K562 (cell line): ENCODE measurements around the gene HOXB1. TPM values are rescaled to one million over a fixed set of nuclear protein-coding genes. Genes with fewer than 3 reads are reported as not detected.
A peak's percentile ranks its signal among the peaks of the same experiment; 100 is the strongest.

Experiments used
- FOXM1 ChIP-seq, 2 experiments: fragments of 450-650 bp in 1 of 2; sonication (generic) in 1 of 2; formaldehyde crosslinking in 1 of 2; IDR thresholded peaks; 2 replicates each; pipeline versions ENCODE4 v1.6.1 to v1.9.0; 2017 to 2022; ENCODE audit warnings: low read depth in 2 of 2, mild to moderate bottlenecking in 2 of 2, missing genetic modification reagents in 1 of 2, moderate library complexity in 1 of 2
- GTF2F1 ChIP-seq: IDR thresholded peaks from 2 replicates; pipeline ENCODE4 v1.6.1; 2011; ENCODE audit warnings: low read depth, low read length, improper control_type of control experiment
- HDAC1 ChIP-seq, 2 experiments: fragments of 450-650 bp; IDR thresholded peaks; 2 replicates each; pipeline ENCODE4 v1.6.1; 2016 to 2017; ENCODE audit warnings: inconsistent platforms in 1 of 2, mild to moderate bottlenecking in 1 of 2, moderate library complexity in 1 of 2
- MBD2 ChIP-seq: sonication (generic); IDR thresholded peaks from 2 replicates; pipeline ENCODE4 v1.6.1; 2016; ENCODE audit warnings: low read depth, borderline replicate concordance
- NR2C1 ChIP-seq, 2 experiments: fragments of 450-650 bp; IDR thresholded peaks; 2 replicates each; pipeline ENCODE4 v1.6.1; 2017; ENCODE audit warnings: mild to moderate bottlenecking in 2 of 2, antibody characterized with exemption in 1 of 2, inconsistent platforms in 1 of 2, missing compliant biosample characterization in 1 of 2, missing genetic modification characterization in 1 of 2
- PURB ChIP-seq: sonication (generic); formaldehyde crosslinking; IDR thresholded peaks from 2 replicates; pipeline ENCODE4 v1.9.0; 2021; ENCODE audit warnings: low read depth, mild to moderate bottlenecking, missing genetic modification reagents
- SIN3A ChIP-seq, 2 experiments: fragments of 150-350 bp in 1 of 2; IDR thresholded peaks; 2 replicates each; pipeline ENCODE4 v1.6.1; 2011 to 2016; ENCODE audit warnings: borderline replicate concordance in 2 of 2, low read depth in 2 of 2, low read length in 2 of 2, mild to moderate bottlenecking in 2 of 2, moderate library complexity in 2 of 2; ENCODE audit not compliant: control insufficient read depth in 1 of 2
- ZFP30 ChIP-seq: fragments of 250-450 bp; sonication (Bioruptor Pico); IDR thresholded peaks from 2 replicates; pipeline ENCODE4 v1.8.0; 2022; ENCODE audit warnings: moderate library complexity, mild to moderate bottlenecking, inconsistent platforms, borderline replicate concordance
- ZNF75A ChIP-seq: fragments of 450-650 bp; formaldehyde crosslinking; IDR thresholded peaks from 2 replicates; pipeline ENCODE4 v1.4.0; 2020; ENCODE audit warnings: mild to moderate bottlenecking
- polyA plus RNA-seq, 8 experiments: library from polyadenylated mRNA; depleted of rRNA in 4 of 8; stranded (reverse) in 5 of 8; unstranded in 3 of 8; fragments of >200 nt; fragmentation: Nextera tagmentation in 2 of 8; fragmentation: Illumina TruSeq in 1 of 8; extraction: Ambion mirVana in 2 of 8; extraction: Trizol in 1 of 8; gene quantifications; 2 replicates each; pipeline versions ENCODE4 v1.2.1 to v1.2.3, GENCODE V29; 2011 to 2014; ENCODE audit warnings: inconsistent platforms in 1 of 8, missing spikeins in 1 of 8
- total RNA-seq, 7 experiments: library from RNA; depleted of rRNA in 6 of 7; stranded (reverse); fragments of >200 nt in 6 of 7; fragmentation: Illumina TruSeq in 2 of 7; extraction: Trizol in 2 of 7; gene quantifications; 2 replicates each; pipeline versions ENCODE4 v1.2.1 to v1.2.3, GENCODE V29; 2011 to 2021; ENCODE audit warnings: low replicate concordance in 1 of 7
- TF ChIP-seq, protein P1 (sequence below), 3 experiments: IDR thresholded peaks in 2 of 3; conservative IDR thresholded peaks in 1 of 3; 2 replicates each; pipeline ENCODE4 v1.5.1; 2011 to 2012; ENCODE audit warnings: low read length in 3 of 3, mild to moderate bottlenecking in 3 of 3, control low read depth in 2 of 3, improper control_type of control experiment in 1 of 3, inconsistent platforms in 1 of 3, low read depth in 1 of 3, mixed read lengths in 1 of 3, moderate library complexity in 1 of 3; ENCODE audit not compliant: insufficient read depth in 2 of 3
- TF ChIP-seq, protein P2 (sequence below): fragments of 200-800 bp; sonication (Bioruptor generic); IDR thresholded peaks from 2 replicates; pipeline ENCODE4 v1.6.1; 2017; ENCODE audit warnings: missing genetic modification characterization, missing compliant biosample characterization
- TF ChIP-seq, protein P3 (sequence below): fragments of 150-350 bp; IDR thresholded peaks from 2 replicates; pipeline ENCODE4 v1.6.1; 2014; ENCODE audit warnings: low read depth, mild to moderate bottlenecking, low read length, borderline replicate concordance

Gene HOXB1
- total and polyA plus RNA-seq, 9 of the 15 experiments (the other 6 are each of a cell fraction or from before 2014, with no cell fraction given): 0.04 TPM; not detected in 8

DNA sequence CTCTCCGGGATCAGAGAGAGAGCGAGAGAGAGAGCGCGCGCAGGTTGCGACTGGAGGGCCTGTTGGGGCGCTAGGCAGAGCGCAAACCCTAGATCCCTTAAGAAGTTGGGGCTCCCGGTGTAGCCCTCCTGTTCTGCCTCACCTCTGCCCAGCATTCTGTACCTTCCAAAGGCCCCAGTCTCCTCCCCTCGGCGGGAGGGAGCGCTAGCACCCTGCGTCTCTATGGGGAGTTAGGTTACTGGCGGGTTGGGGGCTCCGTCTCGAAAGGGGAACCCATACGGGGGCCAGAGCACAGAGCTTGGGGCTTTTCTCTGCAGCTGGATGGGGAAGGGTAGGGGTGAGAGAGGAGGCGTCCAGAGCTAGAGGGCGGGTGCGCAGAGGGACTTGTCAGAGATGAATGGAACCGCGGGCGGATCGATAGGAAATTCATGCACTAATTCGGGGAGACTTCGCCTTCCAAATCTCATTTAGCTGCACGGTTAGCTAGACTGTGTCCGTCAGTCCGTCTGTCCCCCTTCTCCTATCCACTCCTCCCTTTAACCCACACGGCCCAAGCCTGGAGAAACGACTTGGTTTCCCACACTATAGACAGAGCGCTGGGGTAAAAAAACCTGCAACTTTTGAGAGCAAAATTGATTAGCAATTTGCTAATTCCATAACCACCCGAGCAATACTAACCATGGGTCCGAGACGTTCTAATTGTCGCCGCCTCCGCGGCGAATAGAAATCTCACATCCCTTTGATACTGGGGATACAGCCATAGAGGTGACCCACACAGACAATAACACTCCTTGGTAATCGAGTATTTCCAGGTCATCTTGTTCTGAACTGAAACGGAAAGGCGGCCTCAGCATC, 48.0 kb upstream of the HOXB1 start (continued):
- TF ChIP-seq, protein P1, sequence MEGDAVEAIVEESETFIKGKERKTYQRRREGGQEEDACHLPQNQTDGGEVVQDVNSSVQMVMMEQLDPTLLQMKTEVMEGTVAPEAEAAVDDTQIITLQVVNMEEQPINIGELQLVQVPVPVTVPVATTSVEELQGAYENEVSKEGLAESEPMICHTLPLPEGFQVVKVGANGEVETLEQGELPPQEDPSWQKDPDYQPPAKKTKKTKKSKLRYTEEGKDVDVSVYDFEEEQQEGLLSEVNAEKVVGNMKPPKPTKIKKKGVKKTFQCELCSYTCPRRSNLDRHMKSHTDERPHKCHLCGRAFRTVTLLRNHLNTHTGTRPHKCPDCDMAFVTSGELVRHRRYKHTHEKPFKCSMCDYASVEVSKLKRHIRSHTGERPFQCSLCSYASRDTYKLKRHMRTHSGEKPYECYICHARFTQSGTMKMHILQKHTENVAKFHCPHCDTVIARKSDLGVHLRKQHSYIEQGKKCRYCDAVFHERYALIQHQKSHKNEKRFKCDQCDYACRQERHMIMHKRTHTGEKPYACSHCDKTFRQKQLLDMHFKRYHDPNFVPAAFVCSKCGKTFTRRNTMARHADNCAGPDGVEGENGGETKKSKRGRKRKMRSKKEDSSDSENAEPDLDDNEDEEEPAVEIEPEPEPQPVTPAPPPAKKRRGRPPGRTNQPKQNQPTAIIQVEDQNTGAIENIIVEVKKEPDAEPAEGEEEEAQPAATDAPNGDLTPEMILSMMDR (IDR thresholded peaks at IDR 0.05 in 2 of 3, conservative IDR thresholded peaks at IDR 0.05 in 1 of 3; ENCODE audit: insufficient read depth in 2 of 3, low read depth in 1 of 3, low read length in 3 of 3): no peak
- TF ChIP-seq HDAC1 (IDR thresholded peaks at IDR 0.05) (0 out of 4 replicates have a peak, but pooled peaks of 1 of the 2 experiments have one; percentile 15), NR2C1 (IDR thresholded peaks at IDR 0.05) (peak; percentile 70; the same call in 1 of the 2 replicates), NR2C1 (tag; IDR thresholded peaks at IDR 0.05) (peak; percentile 73), PURB (CRISPR knock-in tag) (peak; percentile 57; the same call in 1 of the 2 replicates), FOXM1 (IDR thresholded peaks at IDR 0.05; ENCODE audit: low read depth) (no peak), FOXM1 (CRISPR knock-in tag; IDR thresholded peaks at IDR 0.05; ENCODE audit: low read depth) (no peak), ZNF75A (CRISPR knock-in tag) (no peak), ZFP30 (CRISPR knock-in tag) (no peak), MBD2 (no peak), GTF2F1 (no peak), SIN3A (IDR thresholded peaks at IDR 0.05; ENCODE audit: borderline replicate concordance in 2 of 2, control insufficient read depth in 1 of 2, low read depth in 2 of 2, low read length in 2 of 2) (0 out of 4 replicates have a peak, but pooled peaks of 1 of the 2 experiments have one; percentile 24)
- TF ChIP-seq, protein P2, sequence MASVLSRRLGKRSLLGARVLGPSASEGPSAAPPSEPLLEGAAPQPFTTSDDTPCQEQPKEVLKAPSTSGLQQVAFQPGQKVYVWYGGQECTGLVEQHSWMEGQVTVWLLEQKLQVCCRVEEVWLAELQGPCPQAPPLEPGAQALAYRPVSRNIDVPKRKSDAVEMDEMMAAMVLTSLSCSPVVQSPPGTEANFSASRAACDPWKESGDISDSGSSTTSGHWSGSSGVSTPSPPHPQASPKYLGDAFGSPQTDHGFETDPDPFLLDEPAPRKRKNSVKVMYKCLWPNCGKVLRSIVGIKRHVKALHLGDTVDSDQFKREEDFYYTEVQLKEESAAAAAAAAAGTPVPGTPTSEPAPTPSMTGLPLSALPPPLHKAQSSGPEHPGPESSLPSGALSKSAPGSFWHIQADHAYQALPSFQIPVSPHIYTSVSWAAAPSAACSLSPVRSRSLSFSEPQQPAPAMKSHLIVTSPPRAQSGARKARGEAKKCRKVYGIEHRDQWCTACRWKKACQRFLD (CRISPR knock-in tag): no peak; the same call in 1 of the 2 replicates
- TF ChIP-seq, protein P3, sequence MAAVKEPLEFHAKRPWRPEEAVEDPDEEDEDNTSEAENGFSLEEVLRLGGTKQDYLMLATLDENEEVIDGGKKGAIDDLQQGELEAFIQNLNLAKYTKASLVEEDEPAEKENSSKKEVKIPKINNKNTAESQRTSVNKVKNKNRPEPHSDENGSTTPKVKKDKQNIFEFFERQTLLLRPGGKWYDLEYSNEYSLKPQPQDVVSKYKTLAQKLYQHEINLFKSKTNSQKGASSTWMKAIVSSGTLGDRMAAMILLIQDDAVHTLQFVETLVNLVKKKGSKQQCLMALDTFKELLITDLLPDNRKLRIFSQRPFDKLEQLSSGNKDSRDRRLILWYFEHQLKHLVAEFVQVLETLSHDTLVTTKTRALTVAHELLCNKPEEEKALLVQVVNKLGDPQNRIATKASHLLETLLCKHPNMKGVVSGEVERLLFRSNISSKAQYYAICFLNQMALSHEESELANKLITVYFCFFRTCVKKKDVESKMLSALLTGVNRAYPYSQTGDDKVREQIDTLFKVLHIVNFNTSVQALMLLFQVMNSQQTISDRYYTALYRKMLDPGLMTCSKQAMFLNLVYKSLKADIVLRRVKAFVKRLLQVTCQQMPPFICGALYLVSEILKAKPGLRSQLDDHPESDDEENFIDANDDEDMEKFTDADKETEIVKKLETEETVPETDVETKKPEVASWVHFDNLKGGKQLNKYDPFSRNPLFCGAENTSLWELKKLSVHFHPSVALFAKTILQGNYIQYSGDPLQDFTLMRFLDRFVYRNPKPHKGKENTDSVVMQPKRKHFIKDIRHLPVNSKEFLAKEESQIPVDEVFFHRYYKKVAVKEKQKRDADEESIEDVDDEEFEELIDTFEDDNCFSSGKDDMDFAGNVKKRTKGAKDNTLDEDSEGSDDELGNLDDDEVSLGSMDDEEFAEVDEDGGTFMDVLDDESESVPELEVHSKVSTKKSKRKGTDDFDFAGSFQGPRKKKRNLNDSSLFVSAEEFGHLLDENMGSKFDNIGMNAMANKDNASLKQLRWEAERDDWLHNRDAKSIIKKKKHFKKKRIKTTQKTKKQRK: no peak
